ENCODE measurements around the gene SNAPC4. TPM values are rescaled to one million over a fixed set of nuclear protein-coding genes. Genes with fewer than 3 reads are reported as not detected.
"Not testable (repeated sequence)": the region's sequence is repeated elsewhere in the genome, so short reads cannot be mapped to it uniquely, and the experiment has no call there.

Gene SNAPC4
- total RNA-seq, 1 experiment from 2014 or later = 19.9 TPM

DNA sequence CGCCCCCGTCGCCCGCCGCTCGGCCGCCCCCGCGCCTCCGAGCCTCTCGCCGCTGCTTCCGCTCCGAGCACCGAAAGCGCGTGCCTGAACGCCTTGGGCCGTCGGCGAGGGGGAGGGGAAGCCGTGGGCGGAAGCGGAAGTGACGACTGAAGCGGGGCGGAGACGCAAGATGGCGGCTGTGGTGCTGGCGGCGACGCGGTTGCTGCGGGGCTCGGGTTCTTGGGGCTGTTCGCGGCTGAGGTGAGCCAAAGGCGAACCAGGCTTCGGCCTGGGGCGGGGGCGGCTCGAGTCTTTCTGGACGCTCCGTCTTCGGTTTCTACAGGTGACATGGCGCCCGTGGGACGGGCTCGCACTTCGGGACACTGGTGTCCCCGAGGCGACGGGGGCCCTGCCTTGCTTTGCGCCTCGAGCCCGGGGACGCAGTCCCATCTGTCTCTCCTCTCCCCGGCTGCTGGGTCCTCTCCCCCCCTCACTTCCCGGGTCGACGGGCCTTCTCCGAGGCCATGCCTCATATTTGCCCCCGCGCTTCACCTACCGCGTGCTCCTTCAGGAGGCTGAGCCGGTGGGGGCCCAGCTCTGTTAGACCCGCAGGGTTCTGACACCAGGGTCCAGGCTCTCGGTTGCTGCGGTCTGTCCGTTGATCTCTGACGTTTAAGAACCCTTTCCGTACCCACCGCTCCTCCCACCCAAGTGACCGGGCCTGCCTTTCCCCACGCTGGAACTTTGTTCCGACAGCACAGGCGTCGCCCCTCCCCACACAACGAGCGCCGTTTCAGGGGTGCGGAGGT, 10.7 kb upstream of the SNAPC4 start, which contains the start of the genes ENTR1 and PMPCA:
TSS of gene ENTR1 (minus strand) at position 115 of the 788 bp plus-strand sequence. CDS start 217 bp downstream, outside the sequence.
TSS of gene PMPCA (plus strand) at position 159 of the 788 bp plus-strand sequence. CDS start at position 170, 11 bp downstream.
- peak; percentile 98 for DNase-seq (ENCODE audit: low read depth)

- DNase-seq (ENCODE audit: low read depth) = peak; percentile 65
Measured at GRCh38 chr9:136409557-136410455, 9.8 kb upstream of the SNAPC4 start.

- DNase-seq (ENCODE audit: low read depth) = no peak
Measured at GRCh38 chr9:136407911-136408310, 7.9 kb upstream of the SNAPC4 start.

DNA sequence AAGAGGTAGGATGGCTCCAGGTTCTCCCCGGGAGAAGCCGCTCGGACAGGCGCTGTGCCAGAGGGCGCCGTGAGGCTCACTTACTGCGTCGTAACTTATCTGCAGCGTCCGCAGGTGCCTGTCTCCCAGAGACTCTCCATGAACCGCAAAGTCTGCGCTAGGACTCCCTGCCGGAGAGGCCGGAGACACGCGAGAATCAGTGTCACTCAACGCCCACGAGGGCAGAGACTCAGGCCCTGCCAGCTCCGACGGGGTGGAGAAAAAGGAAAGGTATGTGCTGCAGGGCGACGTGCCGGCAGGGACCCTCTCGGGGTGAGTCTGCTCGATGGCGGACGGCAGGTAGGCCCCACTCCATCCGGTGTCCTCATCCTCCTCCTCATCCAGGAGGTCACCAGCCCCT, 7.1 kb upstream of the SNAPC4 start:
- not testable (repeated sequence) for DNase-seq (ENCODE audit: low read depth)

DNA sequence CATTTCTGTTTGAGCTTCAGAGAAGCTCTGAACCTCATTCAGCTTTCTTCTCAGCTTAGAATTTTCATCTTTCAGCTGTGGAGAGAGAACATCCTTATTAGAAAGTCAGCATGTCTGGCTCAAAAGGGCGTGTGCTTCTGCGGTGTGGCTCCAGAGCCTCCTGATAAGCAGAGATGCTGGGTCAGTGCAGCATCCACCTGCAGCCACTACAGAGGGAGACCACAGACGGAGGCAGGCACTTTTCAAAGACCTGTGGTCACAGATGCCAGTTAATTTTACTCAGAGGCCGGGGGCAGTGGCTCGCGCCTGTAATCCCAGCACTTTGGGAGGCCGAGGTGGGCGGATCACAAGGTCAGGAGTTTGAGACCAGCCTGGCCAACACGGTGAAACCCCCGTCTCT, 5.9 kb upstream of the SNAPC4 start:
- not testable (repeated sequence) for DNase-seq (ENCODE audit: low read depth)

DNA sequence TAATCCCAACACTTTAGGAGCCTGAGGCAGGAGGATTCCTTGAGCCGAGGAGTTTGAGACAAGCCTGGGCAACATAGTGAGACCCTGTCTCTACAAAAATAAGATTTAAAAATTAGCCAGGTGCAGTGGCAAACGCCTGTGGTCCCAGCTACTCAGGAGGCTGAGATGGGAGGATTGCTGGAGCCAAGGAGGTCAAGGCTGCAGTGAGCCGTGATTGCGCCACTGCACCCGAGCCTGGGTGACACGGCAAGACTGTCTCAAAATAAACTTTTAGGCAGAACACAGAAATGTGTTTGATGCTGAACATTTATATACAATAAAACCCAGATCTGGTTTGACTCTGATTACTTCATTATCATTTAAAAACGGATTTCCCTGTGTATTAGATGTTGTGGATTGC, 5.5 kb upstream of the SNAPC4 start:
- no peak for DNase-seq (ENCODE audit: low read depth)

DNA sequence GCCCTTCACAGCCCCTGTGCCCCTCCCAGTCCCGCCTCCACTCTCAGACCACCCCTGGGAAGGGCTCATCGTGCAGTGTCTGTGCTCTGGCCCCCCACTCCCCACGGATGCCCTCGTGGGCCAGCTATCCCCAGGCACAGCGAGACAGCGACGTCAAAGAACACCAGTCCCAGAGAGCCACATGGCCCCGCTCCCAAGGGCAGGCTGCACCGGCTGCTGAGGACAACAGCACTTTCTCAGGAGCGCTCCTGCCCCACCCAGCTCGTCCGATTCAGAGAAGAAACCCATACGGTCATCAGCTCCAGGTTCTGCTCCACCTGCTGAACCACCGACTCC, 4.8 kb upstream of the SNAPC4 start:
- no peak for DNase-seq (ENCODE audit: low read depth)

DNA sequence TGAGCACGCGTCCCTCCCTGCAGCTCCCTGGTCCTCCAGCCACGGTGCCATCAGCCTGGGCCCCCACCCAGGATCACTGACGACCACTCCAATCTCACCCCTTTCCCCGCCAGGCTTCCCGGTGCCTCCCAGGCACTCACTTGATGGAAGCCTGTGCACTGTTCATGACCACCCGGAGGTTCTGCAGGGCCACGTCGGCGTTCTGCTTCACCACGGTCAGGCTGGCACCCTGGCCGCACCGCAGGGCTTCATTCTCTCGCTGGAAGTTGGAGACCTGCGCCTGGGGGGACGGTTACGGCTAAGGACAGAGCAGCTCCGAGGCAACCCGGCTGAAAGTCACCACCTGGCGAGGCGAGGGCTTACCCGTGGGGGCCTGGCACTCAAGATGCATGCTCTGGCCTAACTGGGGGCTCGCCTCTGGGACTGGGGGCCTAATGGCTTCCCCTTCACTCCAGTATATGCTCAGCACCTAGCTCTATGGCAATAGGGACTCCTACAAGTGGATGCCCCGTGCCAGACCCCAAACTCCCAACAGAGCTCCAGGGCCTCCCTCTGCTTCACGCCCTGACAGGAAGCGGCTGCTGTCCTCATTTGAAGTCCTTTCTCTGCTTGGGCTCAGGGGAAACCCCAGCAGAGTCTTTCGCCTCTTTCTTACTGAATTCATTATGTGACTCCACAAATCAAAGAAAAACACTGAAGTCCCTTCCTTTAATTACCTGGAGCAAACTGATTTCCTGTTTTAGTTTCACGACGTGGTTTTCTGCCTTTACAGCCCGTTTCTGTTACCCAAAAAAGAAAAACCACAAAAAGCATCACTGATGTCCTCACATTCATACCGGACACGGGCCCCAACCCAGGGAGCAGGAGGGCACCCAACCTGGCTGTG, 4.2 kb upstream of the SNAPC4 start:
- no peak for DNase-seq (ENCODE audit: low read depth)

DNA sequence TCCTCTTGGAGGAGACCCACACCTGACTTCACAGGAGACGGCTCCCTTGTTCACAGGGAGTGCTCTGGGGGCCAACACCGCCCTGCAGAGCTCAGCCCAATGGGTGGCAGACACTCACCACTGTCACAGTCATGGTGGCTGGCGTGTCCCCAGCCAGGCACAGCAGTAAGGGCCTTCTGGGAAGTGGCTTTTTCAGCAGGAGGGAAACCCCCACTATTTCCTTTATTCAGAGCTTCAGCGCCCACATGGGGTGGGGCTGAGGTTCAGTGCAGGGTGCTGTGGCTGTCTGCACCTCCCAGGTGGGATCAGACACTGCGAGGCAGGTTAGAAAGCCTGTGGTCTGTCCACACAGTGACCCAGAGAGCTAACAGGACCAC, 3.6 kb upstream of the SNAPC4 start:
- no peak for DNase-seq (ENCODE audit: low read depth)

GRCh38 chr9:136402067-136402466, 2.1 kb upstream of the SNAPC4 start:
- no peak for DNase-seq (ENCODE audit: low read depth)

DNA sequence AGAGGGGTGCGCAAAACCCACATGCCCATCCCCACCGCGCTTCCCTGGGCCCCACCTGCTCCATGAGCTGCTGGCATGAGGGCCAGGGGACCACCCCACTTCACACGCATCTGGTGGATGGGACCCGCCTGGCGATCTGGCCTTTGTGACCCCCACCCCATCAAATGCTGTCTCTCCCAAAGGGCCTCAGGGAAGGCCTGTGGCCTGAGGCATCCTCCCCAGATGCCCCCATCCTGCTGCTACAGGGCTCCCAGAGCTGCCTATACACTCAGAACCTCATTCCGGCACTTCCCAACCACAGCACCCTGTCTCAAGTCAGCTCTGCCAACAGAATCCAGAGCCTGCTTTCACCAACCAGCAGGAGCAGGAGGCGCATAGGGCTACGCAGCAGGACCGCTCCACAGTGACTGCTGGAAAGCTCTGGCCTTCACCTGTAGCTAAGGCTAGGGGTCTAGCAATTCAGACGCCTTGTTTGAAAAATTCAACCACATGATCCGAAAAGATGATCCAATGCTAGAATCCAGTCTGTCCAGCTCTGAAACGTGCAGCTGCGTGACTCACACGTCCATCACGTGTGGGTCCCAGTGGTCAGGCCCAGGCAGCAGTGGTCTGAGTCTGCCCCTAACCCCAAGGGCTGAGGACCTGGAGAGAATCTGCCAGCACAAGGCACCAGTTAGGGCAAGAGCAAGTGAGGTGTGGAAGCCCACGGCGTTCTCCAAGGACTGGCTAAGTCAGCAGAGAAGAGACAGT, 1.4 kb upstream of the SNAPC4 start:
- no peak for DNase-seq (ENCODE audit: low read depth)

- DNase-seq (ENCODE audit: low read depth) = peak; percentile 51
Measured at GRCh38 chr9:136399176-136400037, 563 bp downstream of the SNAPC4 start.

DNA sequence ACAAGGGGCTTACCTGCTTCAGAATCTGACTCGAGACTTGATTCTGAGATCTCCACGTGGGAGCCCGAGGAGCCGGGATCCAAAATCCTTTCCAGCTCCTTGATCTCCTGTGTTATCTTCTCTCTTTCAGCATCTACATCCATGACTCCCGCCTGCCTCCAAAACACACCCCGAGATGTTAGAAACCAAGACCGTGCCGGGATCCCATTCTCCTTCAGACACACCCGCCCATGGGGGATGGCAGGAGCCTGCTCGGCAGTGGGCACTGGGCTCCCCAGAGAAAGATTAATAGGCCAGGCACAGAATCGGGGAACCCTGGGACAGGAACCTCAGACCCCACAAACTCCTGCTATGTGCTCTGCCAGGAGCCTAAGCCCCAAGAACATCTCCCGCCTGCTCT, 1.7 kb downstream of the SNAPC4 start:
- no peak for DNase-seq (ENCODE audit: low read depth)

DNA sequence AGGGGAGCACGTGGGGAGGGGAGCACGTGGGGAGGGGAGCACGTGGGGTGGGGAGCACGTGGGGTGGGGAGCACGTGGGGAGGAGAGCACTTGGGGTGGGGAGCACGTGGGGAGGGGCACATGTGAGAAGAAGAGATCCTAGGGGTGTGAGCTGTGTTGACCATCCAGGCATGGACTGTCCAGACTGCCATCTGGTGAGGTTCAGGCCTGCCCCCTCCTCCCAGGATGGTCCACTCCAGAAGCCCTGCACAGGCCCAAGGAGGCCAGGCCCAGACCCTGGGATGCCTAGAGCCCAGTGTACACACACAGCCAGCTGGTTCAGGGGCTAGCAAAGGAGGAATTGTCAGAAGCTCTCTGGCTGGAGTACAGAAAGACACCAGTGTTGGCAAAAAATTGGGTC, 2.3 kb downstream of the SNAPC4 start:
- no peak for DNase-seq (ENCODE audit: low read depth)

DNA sequence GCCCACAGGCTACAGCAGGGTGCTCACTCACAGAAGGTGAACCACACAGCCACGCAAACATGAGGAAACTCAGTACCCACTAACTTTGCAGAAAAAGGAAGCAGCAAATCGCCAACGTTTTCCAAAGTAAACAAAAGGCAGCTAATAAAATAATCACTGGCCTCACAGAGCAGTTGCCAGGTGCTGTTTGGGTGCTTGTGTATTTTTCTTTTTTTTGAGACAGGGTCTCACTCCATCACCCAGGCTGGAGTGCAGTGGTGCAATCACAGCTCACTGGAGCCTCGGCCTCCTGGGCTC, 3.8 kb downstream of the SNAPC4 start:
- DNase-seq (ENCODE audit: low read depth) = no peak

- DNase-seq (ENCODE audit: low read depth) = no peak
Measured at GRCh38 chr9:136395345-136396218, 4.4 kb downstream of the SNAPC4 start.

GRCh38 chr9:136395020-136395340, 5.0 kb downstream of the SNAPC4 start:
- no peak for DNase-seq (ENCODE audit: low read depth)

DNA sequence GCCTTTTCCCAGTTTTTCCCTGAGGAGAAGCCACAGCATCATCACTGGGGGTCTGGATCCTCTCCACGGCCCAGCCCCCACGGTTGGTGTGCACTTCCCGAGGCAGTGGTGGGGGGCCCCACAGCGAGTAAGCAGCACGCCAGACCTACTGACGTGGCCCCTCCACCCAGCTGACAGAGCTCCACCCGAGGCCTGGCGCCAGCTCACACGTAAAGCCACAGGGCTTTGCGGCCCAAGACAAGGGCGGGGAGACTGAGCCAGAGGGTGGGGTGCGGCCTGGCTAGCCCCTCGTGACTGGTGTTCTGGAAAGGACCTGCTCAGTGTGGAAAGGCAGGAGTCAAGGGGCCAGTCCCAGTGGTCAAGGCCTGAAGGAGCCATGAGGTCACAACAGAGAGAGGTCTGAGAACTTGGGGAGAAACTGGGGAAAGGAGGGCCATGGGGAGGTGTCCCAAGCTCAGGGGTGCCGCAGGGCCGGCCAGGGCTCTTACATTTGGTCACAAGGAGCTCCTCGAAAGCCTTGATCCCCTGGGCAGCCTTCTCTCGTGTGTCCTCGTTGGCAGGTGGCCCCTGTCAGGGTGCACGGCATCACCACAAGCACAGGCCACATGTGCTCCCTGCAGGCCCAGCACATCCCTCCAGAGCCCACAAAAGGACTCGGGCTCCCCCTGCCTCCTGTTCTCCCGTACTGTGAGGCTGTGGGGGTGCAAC, 5.5 kb downstream of the SNAPC4 start:
- DNase-seq (ENCODE audit: low read depth) = no peak

DNA sequence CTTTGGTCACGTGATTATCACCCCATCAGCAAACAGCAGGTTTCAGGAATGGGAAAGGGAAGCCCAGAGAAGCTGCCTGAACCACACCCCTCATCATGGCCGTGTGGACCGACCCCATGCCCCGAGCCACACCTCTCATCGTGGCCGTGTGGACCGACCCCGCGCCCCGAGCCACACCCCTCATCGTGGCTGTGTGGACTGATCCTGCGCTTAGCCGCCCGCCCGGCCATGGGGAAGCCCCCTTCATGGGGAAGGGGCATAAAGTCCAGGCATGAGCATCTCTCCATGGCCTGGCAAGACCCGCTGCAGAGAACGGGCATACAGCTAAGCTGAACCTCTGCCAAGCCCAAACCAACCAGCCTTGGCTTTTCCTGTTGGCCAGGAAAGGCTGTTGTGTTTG, 6.4 kb downstream of the SNAPC4 start:
- DNase-seq (ENCODE audit: low read depth) = no peak
